ENCODE measurements around the gene ADCY2. TPM values are rescaled to one million over a fixed set of nuclear protein-coding genes. Genes with fewer than 3 reads are reported as not detected.

Gene ADCY2
- polyA plus RNA-seq, 3 donors = 4.5 to 6.8 (median 6.3) TPM

GRCh38 chr5:7828269-7828668 is 432.3 kb downstream of the ADCY2 start:
- no peak for DNase-seq (ENCODE audit: extremely low read depth in 1 of 11, low read depth in 9 of 11, low spot score in 4 of 11)

GRCh38 chr5:7834982-7835381 is 439.0 kb downstream of the ADCY2 start:
- no peak for DNase-seq (ENCODE audit: extremely low read depth in 1 of 11, low read depth in 9 of 11, low spot score in 4 of 11)

- peak in 2 of 11 donors; percentile 24 to 54 for DNase-seq (ENCODE audit: extremely low read depth in 1 of 11, low read depth in 9 of 11, low spot score in 4 of 11)
These were observed 441.5 kb downstream of the ADCY2 start for GRCh38 chr5:7837403-7837802.

- no peak for DNase-seq (ENCODE audit: extremely low read depth in 1 of 11, low read depth in 9 of 11, low spot score in 4 of 11)
These were observed 446.6 kb downstream of the ADCY2 start for GRCh38 chr5:7842531-7842930.

- DNase-seq (ENCODE audit: extremely low read depth in 1 of 11, low read depth in 9 of 11, low spot score in 4 of 11) = no peak
These were observed 449.0 kb downstream of the ADCY2 start for GRCh38 chr5:7844901-7845300.

- no peak for DNase-seq (ENCODE audit: extremely low read depth in 1 of 11, low read depth in 9 of 11, low spot score in 4 of 11)
These were observed 449.6 kb downstream of the ADCY2 start for GRCh38 chr5:7845557-7845956.

- DNase-seq (ENCODE audit: extremely low read depth in 1 of 11, low read depth in 9 of 11, low spot score in 4 of 11) = no peak
These were observed 450.4 kb downstream of the ADCY2 start for GRCh38 chr5:7846327-7846726.

- DNase-seq (ENCODE audit: extremely low read depth in 1 of 11, low read depth in 9 of 11, low spot score in 4 of 11) = no peak
These were observed 452.4 kb downstream of the ADCY2 start for GRCh38 chr5:7848296-7848695.

GRCh38 chr5:7849681-7850394 is 453.9 kb downstream of the ADCY2 start:
- DNase-seq (ENCODE audit: extremely low read depth in 1 of 11, low read depth in 9 of 11, low spot score in 4 of 11) = peak in 4 of 11 donors; percentile 20 to 33 (median 26)

GRCh38 chr5:7850395-7851239 is 454.7 kb downstream of the ADCY2 start, which contains the start of gene CFAP90:
Gene CFAP90 (minus strand): TSS chr5:7851133. CDS start chr5:7851021, 112 bp downstream.
- DNase-seq (ENCODE audit: extremely low read depth in 1 of 11, low read depth in 9 of 11, low spot score in 4 of 11) = peak in 9 of 11 donors; percentile 59 to 76 (median 65)

- DNase-seq (ENCODE audit: extremely low read depth in 1 of 11, low read depth in 9 of 11, low spot score in 4 of 11) = no peak
These were observed 455.3 kb downstream of the ADCY2 start for GRCh38 chr5:7851240-7851592.

- no peak for DNase-seq (ENCODE audit: extremely low read depth in 1 of 11, low read depth in 9 of 11, low spot score in 4 of 11)
These were observed 455.8 kb downstream of the ADCY2 start for GRCh38 chr5:7851617-7852289.

- no peak for DNase-seq (ENCODE audit: extremely low read depth in 1 of 11, low read depth in 9 of 11, low spot score in 4 of 11)
These were observed 456.6 kb downstream of the ADCY2 start for GRCh38 chr5:7852542-7852941.

- no peak for DNase-seq (ENCODE audit: extremely low read depth in 1 of 11, low read depth in 9 of 11, low spot score in 4 of 11)
These were observed 457.1 kb downstream of the ADCY2 start for GRCh38 chr5:7852988-7853387.

GRCh38 chr5:7855611-7856010 is 459.7 kb downstream of the ADCY2 start:
- no peak for DNase-seq (ENCODE audit: extremely low read depth in 1 of 11, low read depth in 9 of 11, low spot score in 4 of 11)

GRCh38 chr5:7856855-7857254 is 460.9 kb downstream of the ADCY2 start:
- DNase-seq (ENCODE audit: extremely low read depth in 1 of 11, low read depth in 9 of 11, low spot score in 4 of 11) = peak in 2 of 11 donors; percentile 22 to 28

GRCh38 chr5:7857361-7857760 is 461.4 kb downstream of the ADCY2 start:
- DNase-seq (ENCODE audit: extremely low read depth in 1 of 11, low read depth in 9 of 11, low spot score in 4 of 11) = no peak

GRCh38 chr5:7857926-7858632 is 462.1 kb downstream of the ADCY2 start:
- no peak for DNase-seq (ENCODE audit: extremely low read depth in 1 of 11, low read depth in 9 of 11, low spot score in 4 of 11)

- no peak for DNase-seq (ENCODE audit: extremely low read depth in 1 of 11, low read depth in 9 of 11, low spot score in 4 of 11)
These were observed 470.3 kb downstream of the ADCY2 start for GRCh38 chr5:7866196-7866595.
